Stimulated activated CD4-positive, alpha-beta T cell treated with anti-CD3 and anti-CD28 coated beads, Interleukin-15, amount 100 ng/mL, for 48 hours (primary cell): Measurements from ENCODE around the gene R3HDM4.
"Not testable (repeated sequence)": the region's sequence is repeated elsewhere in the genome, so short reads cannot be mapped to it uniquely, and the experiment has no call there.

Source experiments
- DNase-seq, 2 donors: peaks; one replicate each; pipeline ENCODE4 v3.0.0-alpha.2; 2020; ENCODE audit warnings: low read depth in 2 of 2

Gene R3HDM4

GRCh38 chr19:858284-858683, 54.7 kb downstream of the R3HDM4 start:
- DNase-seq, result no peak

DNA sequence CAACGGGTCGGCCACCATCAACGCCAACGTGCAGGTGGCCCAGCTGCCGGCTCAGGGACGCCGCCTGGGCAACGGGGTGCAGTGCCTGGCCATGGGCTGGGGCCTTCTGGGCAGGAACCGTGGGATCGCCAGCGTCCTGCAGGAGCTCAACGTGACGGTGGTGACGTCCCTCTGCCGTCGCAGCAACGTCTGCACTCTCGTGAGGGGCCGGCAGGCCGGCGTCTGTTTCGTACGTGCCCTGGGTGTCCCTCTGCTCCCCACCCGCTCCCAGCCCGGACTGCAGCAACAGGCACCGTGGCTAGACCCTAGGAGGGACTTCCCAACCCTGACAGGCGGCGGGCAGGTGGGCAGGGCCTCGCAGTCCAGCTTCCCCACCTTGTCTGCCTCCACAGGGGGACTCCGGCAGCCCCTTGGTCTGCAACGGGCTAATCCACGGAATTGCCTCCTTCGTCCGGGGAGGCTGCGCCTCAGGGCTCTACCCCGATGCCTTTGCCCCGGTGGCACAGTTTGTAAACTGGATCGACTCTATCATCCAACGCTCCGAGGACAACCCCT, 57.4 kb downstream of the R3HDM4 start:
- DNase-seq, result no peak

GRCh38 chr19:855142-855541, 57.9 kb downstream of the R3HDM4 start:
- DNase-seq, result no peak

DNA sequence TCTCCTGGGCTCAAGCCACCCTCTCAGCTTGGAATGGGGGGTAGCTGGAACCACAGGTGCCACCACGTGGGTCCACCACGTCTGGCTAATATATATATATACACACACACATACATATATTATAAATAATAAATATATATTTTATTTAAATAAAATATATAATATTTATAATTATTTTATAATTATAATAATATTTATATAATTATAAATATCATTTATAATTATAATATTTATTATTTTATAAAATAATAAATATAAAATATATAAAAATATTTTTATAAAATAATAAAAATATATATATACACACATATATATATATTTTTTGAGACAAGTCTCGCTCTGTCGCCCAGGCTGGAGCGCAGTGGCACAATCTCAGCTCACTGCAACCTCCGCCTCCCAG, 58.5 kb downstream of the R3HDM4 start:
- DNase-seq, result no peak

DNA sequence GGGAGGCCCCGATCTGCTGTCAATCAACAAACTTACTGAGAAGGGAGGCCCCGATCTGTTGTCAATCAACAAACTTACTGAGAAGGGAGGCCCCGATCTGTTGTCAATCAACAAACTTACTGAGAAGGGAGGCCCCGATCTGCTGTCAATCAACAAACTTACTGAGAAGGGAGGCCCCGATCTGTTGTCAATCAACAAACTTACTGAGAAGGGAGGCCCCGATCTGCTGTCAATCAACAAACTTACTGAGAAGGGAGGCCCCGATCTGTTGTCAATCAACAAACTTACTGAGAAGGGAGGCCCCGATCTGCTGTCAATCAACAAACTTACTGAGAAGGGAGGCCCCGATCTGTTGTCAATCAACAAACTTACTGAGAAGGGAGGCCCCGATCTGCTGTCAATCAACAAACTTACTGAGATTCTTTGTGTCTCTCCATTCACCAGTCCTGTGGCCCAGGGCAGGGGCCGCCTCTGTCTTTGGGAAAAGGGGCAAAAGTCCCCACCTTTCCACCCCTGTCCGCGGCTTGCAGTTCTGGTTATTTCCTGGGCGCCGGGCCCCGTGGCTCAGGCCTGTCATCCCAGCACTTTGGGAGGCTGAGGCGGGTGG, 59.3 kb downstream of the R3HDM4 start:
- not testable (repeated sequence) for DNase-seq

- DNase-seq, result no peak
These were observed 59.9 kb downstream of the R3HDM4 start for GRCh38 chr19:853014-853585.

DNA sequence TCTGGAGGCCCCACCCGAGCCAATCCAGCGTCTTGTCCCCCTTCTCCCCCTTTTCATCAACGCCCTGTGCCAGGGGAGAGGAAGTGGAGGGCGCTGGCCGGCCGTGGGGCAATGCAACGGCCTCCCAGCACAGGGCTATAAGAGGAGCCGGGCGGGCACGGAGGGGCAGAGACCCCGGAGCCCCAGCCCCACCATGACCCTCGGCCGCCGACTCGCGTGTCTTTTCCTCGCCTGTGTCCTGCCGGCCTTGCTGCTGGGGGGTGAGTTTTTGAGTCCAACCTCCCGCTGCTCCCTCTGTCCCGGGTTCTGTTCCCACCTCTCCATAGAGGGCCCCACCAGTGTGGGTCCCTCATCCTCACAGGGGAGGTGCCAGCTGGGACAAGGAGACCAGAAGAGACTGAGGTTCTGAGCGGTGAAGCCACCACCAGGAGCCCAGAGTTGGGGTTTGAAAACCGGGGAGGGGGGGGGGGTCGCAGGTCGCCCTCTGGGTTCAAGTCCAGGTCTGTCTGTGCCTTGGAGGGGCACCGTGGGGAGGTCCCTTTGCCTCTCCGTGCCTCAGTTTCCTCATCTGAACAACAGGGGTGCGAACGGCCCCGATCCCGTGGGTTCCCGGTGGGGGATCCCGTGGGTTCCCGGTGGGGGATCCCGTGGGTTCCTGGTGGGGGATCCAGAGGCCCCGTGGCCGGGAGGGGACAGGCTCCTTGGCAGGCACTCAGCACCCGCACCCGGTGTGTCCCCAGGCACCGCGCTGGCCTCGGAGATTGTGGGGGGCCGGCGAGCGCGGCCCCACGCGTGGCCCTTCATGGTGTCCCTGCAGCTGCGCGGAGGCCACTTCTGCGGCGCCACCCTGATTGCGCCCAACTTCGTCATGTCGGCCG, 60.6 kb downstream of the R3HDM4 start, which contains the start of gene ELANE:
Gene ELANE (plus strand): TSS at position 168 of the 878 bp plus-strand sequence. CDS start 26 bp downstream, at position 194.
- DNase-seq, result no peak

GRCh38 chr19:850979-851335, 62.1 kb downstream of the R3HDM4 start:
- DNase-seq, result no peak

- no peak for DNase-seq
These were observed 62.6 kb downstream of the R3HDM4 start for GRCh38 chr19:850221-850978.

DNA sequence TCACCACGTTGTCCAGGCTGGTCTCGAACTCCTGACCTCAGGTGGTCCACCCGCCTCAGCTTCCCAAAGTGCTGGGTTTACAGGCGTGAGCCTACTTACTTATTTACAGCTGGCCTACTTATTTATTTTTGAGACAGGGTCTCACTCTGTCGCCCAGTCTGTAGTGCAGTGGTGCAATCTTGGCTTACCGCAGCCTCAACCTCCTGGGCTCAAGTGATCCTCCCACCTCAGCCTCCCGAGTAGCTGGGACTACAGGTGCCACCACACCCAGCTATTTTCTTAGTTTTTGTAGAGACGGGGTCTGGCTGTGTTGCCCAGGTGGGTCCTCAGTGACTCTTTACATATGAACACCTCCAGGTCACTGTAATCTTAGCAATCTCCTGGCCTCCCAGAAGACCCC, 63.8 kb downstream of the R3HDM4 start:
- not testable (repeated sequence) for DNase-seq

- DNase-seq, result no peak
These were observed 64.6 kb downstream of the R3HDM4 start for GRCh38 chr19:848386-848921.
